T-helper 1 cell treated with Interleukin-12 subunit alpha and Interleukin-12 subunit beta and Interleukin-4 antibody, amounts not matched to agents 30 ng/mL and 1 ng/mL, for 36 hours (primary cell): ENCODE results near the gene MZB1. TPM values are rescaled to one million over a fixed set of nuclear protein-coding genes. Genes with fewer than 3 reads are reported as not detected.

Experiments used
- intact Hi-C: fragments of 100-400 bp; cut with micrococcal nuclease; formaldehyde crosslinking; loops from one replicate; pipeline ENCODE4 v1.15.1; 2024
- total RNA-seq: library from RNA; stranded (reverse); gene quantifications from 2 replicates; pipeline ENCODE4 v1.2.3, GENCODE V29; 2022

Gene MZB1
- total RNA-seq, 1 donor from 2014 or later, result 83.7 TPM

DNA sequence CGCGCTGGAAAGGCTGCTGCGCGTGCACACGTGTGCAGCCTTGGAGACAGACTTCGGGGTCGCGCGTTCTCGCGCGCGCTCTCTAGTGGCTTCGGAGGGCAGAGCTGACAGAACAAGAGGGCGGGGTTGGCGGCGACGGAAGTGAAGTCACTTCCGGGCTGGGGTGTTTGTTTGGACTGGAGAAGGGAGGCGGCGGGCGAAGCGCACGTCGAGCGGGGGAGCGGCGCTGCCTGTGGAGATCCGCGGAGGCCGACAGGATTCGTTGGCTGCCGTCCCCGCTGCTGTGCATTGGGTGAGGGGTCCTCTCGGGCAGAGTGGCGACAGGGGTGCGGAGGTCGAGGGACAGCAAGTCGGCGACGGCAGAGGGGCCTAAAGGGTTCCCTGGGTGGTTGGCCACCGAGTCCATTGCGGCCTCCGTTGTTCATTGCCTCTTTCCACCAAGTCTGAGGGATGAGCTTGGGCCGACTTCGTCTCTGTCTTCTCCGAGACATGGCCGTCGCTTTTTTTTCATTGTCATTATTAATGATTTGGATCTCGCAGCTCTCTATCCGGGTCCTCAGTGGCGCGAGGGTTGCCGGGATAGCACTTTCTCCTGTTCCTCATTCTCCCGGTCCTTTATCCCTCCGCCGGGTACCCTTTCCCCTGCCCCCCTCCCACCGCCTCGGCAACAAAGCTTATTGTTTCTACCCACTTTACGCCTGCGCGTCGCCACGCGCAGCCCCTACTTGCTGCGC lies 47.9 kb downstream of the MZB1 start, which contains the start of gene PAIP2:
TSS of gene PAIP2 (plus strand) at position 166 of the 734 bp plus-strand sequence. CDS start 21,931 bp downstream, outside the sequence.
- intact Hi-C loops, result loop anchor here (1.0 to 10.0 kb wide), 18 partner anchors 43 to 1220 kb away; partner anchors contain the start of genes APBB3, BRD8, CDC25C and DNAJC18

DNA sequence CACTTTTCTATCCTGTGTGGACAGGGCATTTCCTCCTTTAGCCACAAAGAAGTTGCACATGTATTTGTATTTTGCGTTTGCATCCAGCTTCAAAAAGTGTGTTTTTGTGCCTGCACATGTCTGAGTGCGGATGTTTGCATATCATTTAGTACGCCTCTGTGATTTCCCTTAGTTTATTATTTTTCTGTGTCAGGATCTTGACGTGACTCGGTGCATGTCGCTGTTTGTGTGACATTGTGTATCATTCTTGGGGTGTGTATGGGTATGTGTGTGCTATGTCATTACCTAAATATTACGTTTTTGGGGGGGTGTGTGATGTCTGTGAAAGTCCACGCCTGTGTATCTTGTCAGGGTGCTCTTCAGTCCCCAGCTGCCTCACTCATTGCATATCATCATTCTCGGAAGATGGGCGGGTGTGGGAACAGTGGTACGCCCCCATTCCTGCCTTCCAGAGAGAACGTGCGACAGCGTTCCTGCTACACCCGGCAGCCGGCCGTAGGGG lies 48.5 kb downstream of the MZB1 start:
- intact Hi-C loops, result loop anchor here (1.0 to 10.0 kb wide), 11 partner anchors 48 to 1221 kb away; partner anchors contain the start of genes APBB3, BRD8, CDC25C and ETF1

DNA sequence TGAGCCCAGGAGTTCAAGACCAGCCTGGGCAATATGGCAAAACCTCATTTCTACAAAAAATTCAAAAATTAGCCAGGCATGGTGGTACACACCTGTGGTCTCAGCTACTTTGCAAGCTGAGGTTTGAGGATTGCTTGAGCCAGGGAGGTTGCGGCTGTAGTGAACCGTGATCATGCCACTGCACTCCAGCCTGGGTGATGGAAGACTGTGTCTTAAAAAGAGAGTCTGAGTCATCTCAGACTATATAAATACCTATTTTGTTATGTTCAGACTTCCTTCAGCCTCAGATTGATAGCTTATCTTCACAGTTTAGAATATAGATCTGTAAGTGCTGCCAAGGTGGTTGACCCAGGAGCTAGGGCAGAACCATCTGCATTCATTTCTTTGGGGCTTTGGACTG lies 49.7 kb downstream of the MZB1 start:
- intact Hi-C loops, result loop anchor here (2.0 to 10.0 kb wide), 3 partner anchors 797 to 1222 kb away; partner anchors contain the start of genes APBB3, CDC25C, ETF1 and FAM53C

Other genes starting within 250 kb of the MZB1 start
- 23.9 and 25.8 TPM in 2 replicates for gene SIL1, start 191.5 kb downstream of the MZB1 start, total RNA-seq
- gene MATR3, start 96.2 kb downstream of the MZB1 start, total RNA-seq, result 229 and 245 TPM in 2 replicates
- gene PAIP2, start 48.1 kb downstream of the MZB1 start, total RNA-seq, result 94.8 and 95.3 TPM in 2 replicates
- gene SLC23A1, start 6.6 kb downstream of the MZB1 start, total RNA-seq, result 4.0 and 5.9 TPM in 2 replicates
- gene PROB1, start 5.2 kb upstream of the MZB1 start, total RNA-seq, result 5.2 TPM in 2 replicates
- 4.4 and 6.4 TPM in 2 replicates for gene SPATA24, start 14.2 kb upstream of the MZB1 start, total RNA-seq
- gene DNAJC18, start 49.6 kb upstream of the MZB1 start, total RNA-seq, result 13.4 and 19.1 TPM in 2 replicates
- gene ECSCR, start 72.8 kb upstream of the MZB1 start, total RNA-seq, result 0.61 and 0.76 TPM in 2 replicates
- gene SMIM33, start 81.1 kb upstream of the MZB1 start, total RNA-seq, result 0.54 and 0.68 TPM in 2 replicates
- 269 and 271 TPM in 2 replicates for gene STING1, start 92.8 kb upstream of the MZB1 start, total RNA-seq
- 221 and 229 TPM in 2 replicates for gene UBE2D2, start 171.4 kb upstream of the MZB1 start, total RNA-seq